K562 (cell line): ENCODE results near the gene C11orf86. TPM values are rescaled to one million over a fixed set of nuclear protein-coding genes. Genes with fewer than 3 reads are reported as not detected.
A peak's percentile ranks its signal among the peaks of the same experiment; 100 is the strongest.

Experiments
- RUNX1 ChIP-seq: sonication (generic); IDR thresholded peaks from 2 replicates; pipeline ENCODE4 v1.6.1; 2016; ENCODE audit warnings: antibody characterized with exemption, low read depth
- polyA plus RNA-seq, 8 experiments: library from polyadenylated mRNA; depleted of rRNA in 4 of 8; stranded (reverse) in 5 of 8; unstranded in 3 of 8; fragments of >200 nt; fragmentation: Nextera tagmentation in 2 of 8; fragmentation: Illumina TruSeq in 1 of 8; extraction: Ambion mirVana in 2 of 8; extraction: Trizol in 1 of 8; gene quantifications; 2 replicates each; pipeline versions ENCODE4 v1.2.1 to v1.2.3, GENCODE V29; 2011 to 2014; ENCODE audit warnings: inconsistent platforms in 1 of 8, missing spikeins in 1 of 8
- total RNA-seq, 7 experiments: library from RNA; depleted of rRNA in 6 of 7; stranded (reverse); fragments of >200 nt in 6 of 7; fragmentation: Illumina TruSeq in 2 of 7; extraction: Trizol in 2 of 7; gene quantifications; 2 replicates each; pipeline versions ENCODE4 v1.2.1 to v1.2.3, GENCODE V29; 2011 to 2021; ENCODE audit warnings: low replicate concordance in 1 of 7
- TF ChIP-seq, protein P1 (sequence below): fragments of 450-650 bp; IDR thresholded peaks from 2 replicates; pipeline ENCODE4 v1.6.1; 2016; ENCODE audit warnings: mild to moderate bottlenecking, moderate library complexity
- TF ChIP-seq, protein P2 (sequence below): fragments of 250-450 bp; sonication (Bioruptor Pico); IDR thresholded peaks from 2 replicates; pipeline ENCODE4 v1.8.0; 2022; ENCODE audit warnings: moderate library complexity, mild to moderate bottlenecking, inconsistent platforms
- TF ChIP-seq, protein P3 (sequence below): fragments of 450-650 bp; conservative IDR thresholded peaks from 2 replicates; pipeline ENCODE4 v1.6.1; 2016; ENCODE audit warnings: missing genetic modification characterization, low read depth, mild to moderate bottlenecking, missing compliant biosample characterization, moderate library complexity

C11orf86 gene
- total and polyA plus RNA-seq, 9 of the 15 experiments (the other 6 are each of a cell fraction or from before 2014, with no cell fraction given): not detected

DNA sequence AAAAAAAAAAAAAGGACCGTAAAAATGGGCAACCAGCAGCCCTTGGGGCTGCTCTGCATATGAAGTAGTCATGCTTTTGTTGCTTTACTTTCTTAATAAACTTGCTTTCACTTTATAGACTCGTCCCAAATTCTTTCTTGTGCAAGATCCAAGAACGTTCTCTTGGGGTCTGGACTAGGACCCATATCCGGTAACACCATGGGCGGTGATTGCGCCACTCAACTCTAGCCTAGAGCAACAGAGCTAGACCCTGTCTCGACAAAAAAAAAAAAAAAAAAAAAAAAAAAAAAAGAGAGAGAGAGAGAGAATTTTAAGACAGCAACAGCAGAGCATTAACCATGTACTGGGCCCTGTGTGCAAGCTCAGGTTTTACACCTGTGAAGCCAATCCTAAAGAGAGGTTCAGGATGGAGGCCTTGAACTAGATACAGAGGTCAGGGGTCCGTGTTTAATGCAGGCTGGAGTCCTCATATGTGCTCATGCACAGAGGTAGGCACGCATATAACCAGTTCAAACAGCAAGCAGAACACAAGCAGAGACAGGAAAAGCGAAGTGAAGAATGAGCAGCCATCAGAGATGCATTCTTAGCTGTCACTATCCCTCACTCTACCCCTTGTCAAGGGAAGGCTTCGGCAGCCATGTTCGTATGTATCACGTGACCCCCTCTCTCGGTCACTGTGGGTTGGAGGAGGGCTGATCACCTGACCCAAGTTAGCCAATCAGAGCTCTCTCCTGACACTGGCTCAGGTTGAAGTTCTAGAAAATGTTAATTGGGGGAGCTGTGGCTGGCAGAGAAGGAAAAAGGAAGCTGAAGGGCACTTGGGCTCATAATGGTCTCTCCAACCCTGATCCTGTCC, 31.2 kb downstream of the C11orf86 start (continued):
- TF ChIP-seq, protein P1, sequence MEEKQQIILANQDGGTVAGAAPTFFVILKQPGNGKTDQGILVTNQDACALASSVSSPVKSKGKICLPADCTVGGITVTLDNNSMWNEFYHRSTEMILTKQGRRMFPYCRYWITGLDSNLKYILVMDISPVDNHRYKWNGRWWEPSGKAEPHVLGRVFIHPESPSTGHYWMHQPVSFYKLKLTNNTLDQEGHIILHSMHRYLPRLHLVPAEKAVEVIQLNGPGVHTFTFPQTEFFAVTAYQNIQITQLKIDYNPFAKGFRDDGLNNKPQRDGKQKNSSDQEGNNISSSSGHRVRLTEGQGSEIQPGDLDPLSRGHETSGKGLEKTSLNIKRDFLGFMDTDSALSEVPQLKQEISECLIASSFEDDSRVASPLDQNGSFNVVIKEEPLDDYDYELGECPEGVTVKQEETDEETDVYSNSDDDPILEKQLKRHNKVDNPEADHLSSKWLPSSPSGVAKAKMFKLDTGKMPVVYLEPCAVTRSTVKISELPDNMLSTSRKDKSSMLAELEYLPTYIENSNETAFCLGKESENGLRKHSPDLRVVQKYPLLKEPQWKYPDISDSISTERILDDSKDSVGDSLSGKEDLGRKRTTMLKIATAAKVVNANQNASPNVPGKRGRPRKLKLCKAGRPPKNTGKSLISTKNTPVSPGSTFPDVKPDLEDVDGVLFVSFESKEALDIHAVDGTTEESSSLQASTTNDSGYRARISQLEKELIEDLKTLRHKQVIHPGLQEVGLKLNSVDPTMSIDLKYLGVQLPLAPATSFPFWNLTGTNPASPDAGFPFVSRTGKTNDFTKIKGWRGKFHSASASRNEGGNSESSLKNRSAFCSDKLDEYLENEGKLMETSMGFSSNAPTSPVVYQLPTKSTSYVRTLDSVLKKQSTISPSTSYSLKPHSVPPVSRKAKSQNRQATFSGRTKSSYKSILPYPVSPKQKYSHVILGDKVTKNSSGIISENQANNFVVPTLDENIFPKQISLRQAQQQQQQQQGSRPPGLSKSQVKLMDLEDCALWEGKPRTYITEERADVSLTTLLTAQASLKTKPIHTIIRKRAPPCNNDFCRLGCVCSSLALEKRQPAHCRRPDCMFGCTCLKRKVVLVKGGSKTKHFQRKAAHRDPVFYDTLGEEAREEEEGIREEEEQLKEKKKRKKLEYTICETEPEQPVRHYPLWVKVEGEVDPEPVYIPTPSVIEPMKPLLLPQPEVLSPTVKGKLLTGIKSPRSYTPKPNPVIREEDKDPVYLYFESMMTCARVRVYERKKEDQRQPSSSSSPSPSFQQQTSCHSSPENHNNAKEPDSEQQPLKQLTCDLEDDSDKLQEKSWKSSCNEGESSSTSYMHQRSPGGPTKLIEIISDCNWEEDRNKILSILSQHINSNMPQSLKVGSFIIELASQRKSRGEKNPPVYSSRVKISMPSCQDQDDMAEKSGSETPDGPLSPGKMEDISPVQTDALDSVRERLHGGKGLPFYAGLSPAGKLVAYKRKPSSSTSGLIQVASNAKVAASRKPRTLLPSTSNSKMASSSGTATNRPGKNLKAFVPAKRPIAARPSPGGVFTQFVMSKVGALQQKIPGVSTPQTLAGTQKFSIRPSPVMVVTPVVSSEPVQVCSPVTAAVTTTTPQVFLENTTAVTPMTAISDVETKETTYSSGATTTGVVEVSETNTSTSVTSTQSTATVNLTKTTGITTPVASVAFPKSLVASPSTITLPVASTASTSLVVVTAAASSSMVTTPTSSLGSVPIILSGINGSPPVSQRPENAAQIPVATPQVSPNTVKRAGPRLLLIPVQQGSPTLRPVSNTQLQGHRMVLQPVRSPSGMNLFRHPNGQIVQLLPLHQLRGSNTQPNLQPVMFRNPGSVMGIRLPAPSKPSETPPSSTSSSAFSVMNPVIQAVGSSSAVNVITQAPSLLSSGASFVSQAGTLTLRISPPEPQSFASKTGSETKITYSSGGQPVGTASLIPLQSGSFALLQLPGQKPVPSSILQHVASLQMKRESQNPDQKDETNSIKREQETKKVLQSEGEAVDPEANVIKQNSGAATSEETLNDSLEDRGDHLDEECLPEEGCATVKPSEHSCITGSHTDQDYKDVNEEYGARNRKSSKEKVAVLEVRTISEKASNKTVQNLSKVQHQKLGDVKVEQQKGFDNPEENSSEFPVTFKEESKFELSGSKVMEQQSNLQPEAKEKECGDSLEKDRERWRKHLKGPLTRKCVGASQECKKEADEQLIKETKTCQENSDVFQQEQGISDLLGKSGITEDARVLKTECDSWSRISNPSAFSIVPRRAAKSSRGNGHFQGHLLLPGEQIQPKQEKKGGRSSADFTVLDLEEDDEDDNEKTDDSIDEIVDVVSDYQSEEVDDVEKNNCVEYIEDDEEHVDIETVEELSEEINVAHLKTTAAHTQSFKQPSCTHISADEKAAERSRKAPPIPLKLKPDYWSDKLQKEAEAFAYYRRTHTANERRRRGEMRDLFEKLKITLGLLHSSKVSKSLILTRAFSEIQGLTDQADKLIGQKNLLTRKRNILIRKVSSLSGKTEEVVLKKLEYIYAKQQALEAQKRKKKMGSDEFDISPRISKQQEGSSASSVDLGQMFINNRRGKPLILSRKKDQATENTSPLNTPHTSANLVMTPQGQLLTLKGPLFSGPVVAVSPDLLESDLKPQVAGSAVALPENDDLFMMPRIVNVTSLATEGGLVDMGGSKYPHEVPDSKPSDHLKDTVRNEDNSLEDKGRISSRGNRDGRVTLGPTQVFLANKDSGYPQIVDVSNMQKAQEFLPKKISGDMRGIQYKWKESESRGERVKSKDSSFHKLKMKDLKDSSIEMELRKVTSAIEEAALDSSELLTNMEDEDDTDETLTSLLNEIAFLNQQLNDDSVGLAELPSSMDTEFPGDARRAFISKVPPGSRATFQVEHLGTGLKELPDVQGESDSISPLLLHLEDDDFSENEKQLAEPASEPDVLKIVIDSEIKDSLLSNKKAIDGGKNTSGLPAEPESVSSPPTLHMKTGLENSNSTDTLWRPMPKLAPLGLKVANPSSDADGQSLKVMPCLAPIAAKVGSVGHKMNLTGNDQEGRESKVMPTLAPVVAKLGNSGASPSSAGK: peak; percentile 32; the same call in 1 of the 2 replicates
- TF ChIP-seq RUNX1: no peak
- TF ChIP-seq, protein P2, sequence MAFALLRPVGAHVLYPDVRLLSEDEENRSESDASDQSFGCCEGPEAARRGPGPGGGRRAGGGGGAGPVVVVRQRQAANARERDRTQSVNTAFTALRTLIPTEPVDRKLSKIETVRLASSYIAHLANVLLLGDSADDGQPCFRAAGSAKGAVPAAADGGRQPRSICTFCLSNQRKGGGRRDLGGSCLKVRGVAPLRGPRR: no peak
- TF ChIP-seq, protein P3, sequence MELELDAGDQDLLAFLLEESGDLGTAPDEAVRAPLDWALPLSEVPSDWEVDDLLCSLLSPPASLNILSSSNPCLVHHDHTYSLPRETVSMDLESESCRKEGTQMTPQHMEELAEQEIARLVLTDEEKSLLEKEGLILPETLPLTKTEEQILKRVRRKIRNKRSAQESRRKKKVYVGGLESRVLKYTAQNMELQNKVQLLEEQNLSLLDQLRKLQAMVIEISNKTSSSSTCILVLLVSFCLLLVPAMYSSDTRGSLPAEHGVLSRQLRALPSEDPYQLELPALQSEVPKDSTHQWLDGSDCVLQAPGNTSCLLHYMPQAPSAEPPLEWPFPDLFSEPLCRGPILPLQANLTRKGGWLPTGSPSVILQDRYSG (tag): peak; percentile 61; the same call in 1 of the 2 replicates
- TF ChIP-seq, all 486 proteins: peak for 48
